HEK293 (cell line): ENCODE measurements around the gene ASTN2.
A peak's percentile ranks its signal among the peaks of the same experiment; 100 is the strongest.

ENCODE experiments used
- CTCF ChIA-PET: fragments of 350-600 bp; formaldehyde crosslinking; extraction: SDS; loops from one replicate; lab custom pipeline; 2021; ENCODE audit warnings: antibody characterized with exemption; lab: Yijun Ruan, JAX
- POLR2A ChIA-PET: fragments of 300-600 bp; formaldehyde crosslinking; extraction: SDS; loops from one replicate; lab custom pipeline; 2020; ENCODE audit warnings: antibody characterized with exemption, inconsistent platforms; lab: Yijun Ruan, JAX
- H3K27ac ChIP-seq: fragments of 200-500 bp; sonication (Bioruptor generic); 2 replicates; pipeline ENCODE4 v1.5.1; 2014; ENCODE audit warnings: low read depth, low read length, control low read depth, inconsistent platforms; ENCODE audit errors: extremely low read depth
- H3K36me3 ChIP-seq, 2 experiments: fragments of 200-500 bp in 1 of 2; sonication (Bioruptor generic) in 1 of 2; 1 replicate in 1 of 2; 2 replicates in 1 of 2; pipeline ENCODE4 v1.5.1; 2014 to 2017; ENCODE audit warnings: inconsistent platforms in 2 of 2, low read length in 2 of 2; ENCODE audit not compliant: control insufficient read depth in 2 of 2, insufficient read depth in 1 of 2
- H3K4me1 ChIP-seq: fragments of 200-500 bp; sonication (Bioruptor generic); 2 replicates; pipeline ENCODE4 v1.5.1; 2014; ENCODE audit warnings: mild to moderate bottlenecking, low read length, inconsistent platforms; ENCODE audit not compliant: control insufficient read depth, insufficient read depth
- H3K4me3 ChIP-seq: 2 replicates; pipeline ENCODE4 v1.5.1; 2011; ENCODE audit warnings: low read depth, mild to moderate bottlenecking, control low read depth, low read length, moderate library complexity
- H3K9me3 ChIP-seq: fragments of 200-500 bp; sonication (Bioruptor generic); 2 replicates; pipeline ENCODE4 v1.5.1; 2014; ENCODE audit warnings: low read depth, low read length, inconsistent platforms; ENCODE audit not compliant: control insufficient read depth, insufficient read depth
- ATF2 ChIP-seq: fragments of 450-650 bp; formaldehyde crosslinking; IDR thresholded peaks from 2 replicates; pipeline ENCODE4 v1.5.1; 2016; ENCODE audit warnings: missing biosample characterization, missing genetic modification characterization, low read depth
- BCL11B ChIP-seq: fragments of 450-650 bp; formaldehyde crosslinking; IDR thresholded peaks from 2 replicates; pipeline ENCODE4 v1.5.1; 2016; ENCODE audit warnings: low read depth, missing biosample characterization, missing genetic modification characterization
- EGR2 ChIP-seq: fragments of 450-650 bp; formaldehyde crosslinking; IDR thresholded peaks from 2 replicates; pipeline ENCODE4 v1.5.1; 2016; ENCODE audit warnings: low read depth, missing biosample characterization, missing genetic modification characterization
- GLIS1 ChIP-seq: fragments of 450-650 bp; formaldehyde crosslinking; IDR thresholded peaks from 2 replicates; pipeline ENCODE4 v1.5.1; 2016; ENCODE audit warnings: missing biosample characterization, missing genetic modification characterization
- SCRT1 ChIP-seq: fragments of 450-650 bp; formaldehyde crosslinking; IDR thresholded peaks from 2 replicates; pipeline ENCODE4 v1.5.1; 2016; ENCODE audit warnings: missing biosample characterization, missing genetic modification characterization, borderline replicate concordance
- ZBTB10 ChIP-seq: fragments of 450-650 bp; formaldehyde crosslinking; IDR thresholded peaks from 2 replicates; pipeline ENCODE4 v1.5.1; 2016; ENCODE audit warnings: missing biosample characterization, missing genetic modification characterization
- ZNF239 ChIP-seq: fragments of 450-650 bp; formaldehyde crosslinking; IDR thresholded peaks from 2 replicates; pipeline ENCODE4 v1.5.1; 2016; ENCODE audit warnings: missing biosample characterization, missing genetic modification characterization
- ZNF302 ChIP-seq: fragments of 450-650 bp; formaldehyde crosslinking; IDR thresholded peaks from 2 replicates; pipeline ENCODE4 v1.5.1; 2016; ENCODE audit warnings: missing biosample characterization, missing genetic modification characterization, low read depth
- ZSCAN16 ChIP-seq: fragments of 450-650 bp; formaldehyde crosslinking; IDR thresholded peaks from 2 replicates; pipeline ENCODE4 v1.5.1; 2016; ENCODE audit warnings: missing biosample characterization, missing genetic modification characterization
- TF ChIP-seq, protein P1 (sequence below): fragments of 450-650 bp; formaldehyde crosslinking; IDR thresholded peaks from 2 replicates; pipeline ENCODE4 v1.5.1; 2016; ENCODE audit warnings: missing biosample characterization, missing genetic modification characterization
- TF ChIP-seq, protein P2 (sequence below): fragments of 450-650 bp; formaldehyde crosslinking; IDR thresholded peaks from 2 replicates; pipeline ENCODE4 v1.5.1; 2016; ENCODE audit warnings: missing biosample characterization, missing genetic modification characterization, low read depth
- TF ChIP-seq, protein P3 (sequence below): fragments of 450-650 bp; formaldehyde crosslinking; IDR thresholded peaks from 2 replicates; pipeline ENCODE4 v1.5.1; 2016; ENCODE audit warnings: missing biosample characterization, missing genetic modification characterization, borderline replicate concordance
- TF ChIP-seq, protein P4 (sequence below): fragments of 450-650 bp; formaldehyde crosslinking; IDR thresholded peaks from 2 replicates; pipeline ENCODE4 v1.5.1; 2017; ENCODE audit warnings: missing biosample characterization, mild to moderate bottlenecking, missing genetic modification characterization, moderate library complexity

Gene ASTN2

DNA sequence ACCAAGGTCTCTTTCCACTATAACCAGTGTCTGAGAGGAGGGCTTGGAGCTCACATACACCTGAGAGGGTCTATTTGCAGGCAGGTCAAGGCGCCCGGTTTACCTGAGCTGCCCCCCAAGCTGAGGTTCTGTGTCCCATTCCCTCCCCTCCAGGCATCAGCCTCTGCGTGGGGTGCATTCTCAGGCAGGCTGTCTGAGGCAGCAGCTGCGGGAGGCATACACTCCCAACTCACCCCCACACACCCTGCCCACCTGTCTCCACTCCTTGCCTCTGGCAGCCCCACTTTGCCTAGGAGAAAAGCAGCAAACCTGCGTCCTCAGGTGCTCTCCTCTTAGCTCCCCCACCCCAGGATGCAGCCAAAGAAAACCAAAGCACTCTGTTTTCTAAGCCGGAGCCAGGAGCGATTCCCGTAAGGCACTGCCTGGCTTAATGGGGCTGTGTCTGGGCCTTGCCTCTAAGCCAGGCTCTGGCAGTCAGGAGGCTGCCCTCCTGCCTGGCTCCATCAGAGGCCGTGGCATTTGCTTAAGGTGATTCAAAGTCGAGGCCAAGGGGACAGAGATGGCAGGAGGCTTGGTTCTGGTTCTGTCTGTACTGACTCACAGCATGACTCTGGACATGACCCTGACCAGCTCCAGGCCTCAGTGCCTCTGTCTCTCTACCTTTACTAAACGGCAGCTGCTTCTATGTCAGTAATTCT is 867.0 kb downstream of the ASTN2 start:
- ChIA-PET POLR2A (no interaction called here), CTCF (interaction anchor here (0.8 kb wide), 1 partner anchor 399 kb away, joined by 3 read pairs; no protein-coding TSS in a partner anchor)
- TF ChIP-seq, protein P1, sequence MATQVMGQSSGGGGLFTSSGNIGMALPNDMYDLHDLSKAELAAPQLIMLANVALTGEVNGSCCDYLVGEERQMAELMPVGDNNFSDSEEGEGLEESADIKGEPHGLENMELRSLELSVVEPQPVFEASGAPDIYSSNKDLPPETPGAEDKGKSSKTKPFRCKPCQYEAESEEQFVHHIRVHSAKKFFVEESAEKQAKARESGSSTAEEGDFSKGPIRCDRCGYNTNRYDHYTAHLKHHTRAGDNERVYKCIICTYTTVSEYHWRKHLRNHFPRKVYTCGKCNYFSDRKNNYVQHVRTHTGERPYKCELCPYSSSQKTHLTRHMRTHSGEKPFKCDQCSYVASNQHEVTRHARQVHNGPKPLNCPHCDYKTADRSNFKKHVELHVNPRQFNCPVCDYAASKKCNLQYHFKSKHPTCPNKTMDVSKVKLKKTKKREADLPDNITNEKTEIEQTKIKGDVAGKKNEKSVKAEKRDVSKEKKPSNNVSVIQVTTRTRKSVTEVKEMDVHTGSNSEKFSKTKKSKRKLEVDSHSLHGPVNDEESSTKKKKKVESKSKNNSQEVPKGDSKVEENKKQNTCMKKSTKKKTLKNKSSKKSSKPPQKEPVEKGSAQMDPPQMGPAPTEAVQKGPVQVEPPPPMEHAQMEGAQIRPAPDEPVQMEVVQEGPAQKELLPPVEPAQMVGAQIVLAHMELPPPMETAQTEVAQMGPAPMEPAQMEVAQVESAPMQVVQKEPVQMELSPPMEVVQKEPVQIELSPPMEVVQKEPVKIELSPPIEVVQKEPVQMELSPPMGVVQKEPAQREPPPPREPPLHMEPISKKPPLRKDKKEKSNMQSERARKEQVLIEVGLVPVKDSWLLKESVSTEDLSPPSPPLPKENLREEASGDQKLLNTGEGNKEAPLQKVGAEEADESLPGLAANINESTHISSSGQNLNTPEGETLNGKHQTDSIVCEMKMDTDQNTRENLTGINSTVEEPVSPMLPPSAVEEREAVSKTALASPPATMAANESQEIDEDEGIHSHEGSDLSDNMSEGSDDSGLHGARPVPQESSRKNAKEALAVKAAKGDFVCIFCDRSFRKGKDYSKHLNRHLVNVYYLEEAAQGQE (tag by site-specific recombination) = no peak
- 0 out of 2 replicates have a peak, but pooled peaks have one; percentile 12 for TF ChIP-seq EGR2

GRCh38 chr9:116546711-116547581 is 867.9 kb downstream of the ASTN2 start:
- H3K36me3 ChIP-seq = no peaks in the 10 kb centered on the region
- H3K4me3 ChIP-seq = no peak overlapping the region
- ChIA-PET CTCF (interaction anchor here (0.6 kb wide), 1 partner anchor 9 kb away, joined by 3 read pairs; no protein-coding TSS in a partner anchor), POLR2A (no interaction called here)
- no peak overlapping the region for H3K27ac ChIP-seq
- TF ChIP-seq ATF2 (tag by site-specific recombination) (no peak), BCL11B (tag by site-specific recombination) (no peak), ZSCAN16 (tag by site-specific recombination) (no peak), ZNF239 (no peak), ZNF302 (tag by site-specific recombination) (no peak), SCRT1 (tag by site-specific recombination) (no peak), GLIS1 (no peak), ZBTB10 (no peak)
- TF ChIP-seq, protein P2, sequence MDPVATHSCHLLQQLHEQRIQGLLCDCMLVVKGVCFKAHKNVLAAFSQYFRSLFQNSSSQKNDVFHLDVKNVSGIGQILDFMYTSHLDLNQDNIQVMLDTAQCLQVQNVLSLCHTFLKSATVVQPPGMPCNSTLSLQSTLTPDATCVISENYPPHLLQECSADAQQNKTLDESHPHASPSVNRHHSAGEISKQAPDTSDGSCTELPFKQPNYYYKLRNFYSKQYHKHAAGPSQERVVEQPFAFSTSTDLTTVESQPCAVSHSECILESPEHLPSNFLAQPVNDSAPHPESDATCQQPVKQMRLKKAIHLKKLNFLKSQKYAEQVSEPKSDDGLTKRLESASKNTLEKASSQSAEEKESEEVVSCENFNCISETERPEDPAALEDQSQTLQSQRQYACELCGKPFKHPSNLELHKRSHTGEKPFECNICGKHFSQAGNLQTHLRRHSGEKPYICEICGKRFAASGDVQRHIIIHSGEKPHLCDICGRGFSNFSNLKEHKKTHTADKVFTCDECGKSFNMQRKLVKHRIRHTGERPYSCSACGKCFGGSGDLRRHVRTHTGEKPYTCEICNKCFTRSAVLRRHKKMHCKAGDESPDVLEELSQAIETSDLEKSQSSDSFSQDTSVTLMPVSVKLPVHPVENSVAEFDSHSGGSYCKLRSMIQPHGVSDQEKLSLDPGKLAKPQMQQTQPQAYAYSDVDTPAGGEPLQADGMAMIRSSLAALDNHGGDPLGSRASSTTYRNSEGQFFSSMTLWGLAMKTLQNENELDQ (tag by site-specific recombination) = no peak
- TF ChIP-seq, protein P3, sequence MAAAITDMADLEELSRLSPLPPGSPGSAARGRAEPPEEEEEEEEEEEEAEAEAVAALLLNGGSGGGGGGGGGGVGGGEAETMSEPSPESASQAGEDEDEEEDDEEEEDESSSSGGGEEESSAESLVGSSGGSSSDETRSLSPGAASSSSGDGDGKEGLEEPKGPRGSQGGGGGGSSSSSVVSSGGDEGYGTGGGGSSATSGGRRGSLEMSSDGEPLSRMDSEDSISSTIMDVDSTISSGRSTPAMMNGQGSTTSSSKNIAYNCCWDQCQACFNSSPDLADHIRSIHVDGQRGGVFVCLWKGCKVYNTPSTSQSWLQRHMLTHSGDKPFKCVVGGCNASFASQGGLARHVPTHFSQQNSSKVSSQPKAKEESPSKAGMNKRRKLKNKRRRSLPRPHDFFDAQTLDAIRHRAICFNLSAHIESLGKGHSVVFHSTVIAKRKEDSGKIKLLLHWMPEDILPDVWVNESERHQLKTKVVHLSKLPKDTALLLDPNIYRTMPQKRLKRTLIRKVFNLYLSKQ (tag by site-specific recombination) = no peak
- TF ChIP-seq, protein P4, sequence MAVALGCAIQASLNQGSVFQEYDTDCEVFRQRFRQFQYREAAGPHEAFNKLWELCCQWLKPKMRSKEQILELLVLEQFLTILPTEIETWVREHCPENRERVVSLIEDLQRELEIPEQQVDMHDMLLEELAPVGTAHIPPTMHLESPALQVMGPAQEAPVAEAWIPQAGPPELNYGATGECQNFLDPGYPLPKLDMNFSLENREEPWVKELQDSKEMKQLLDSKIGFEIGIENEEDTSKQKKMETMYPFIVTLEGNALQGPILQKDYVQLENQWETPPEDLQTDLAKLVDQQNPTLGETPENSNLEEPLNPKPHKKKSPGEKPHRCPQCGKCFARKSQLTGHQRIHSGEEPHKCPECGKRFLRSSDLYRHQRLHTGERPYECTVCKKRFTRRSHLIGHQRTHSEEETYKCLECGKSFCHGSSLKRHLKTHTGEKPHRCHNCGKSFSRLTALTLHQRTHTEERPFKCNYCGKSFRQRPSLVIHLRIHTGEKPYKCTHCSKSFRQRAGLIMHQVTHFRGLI = no peak
- H3K9me3 ChIP-seq = no peaks in the 10 kb centered on the region
- H3K4me1 ChIP-seq = no peaks in the 10 kb centered on the region

More for the DNA sequence above, 867.0 kb downstream of the ASTN2 start:
- Histone ChIP-seq H3K4me3 (no peak overlapping the region), H3K36me3 (no peaks in the 10 kb centered on the region), H3K9me3 (no peaks in the 10 kb centered on the region), H3K27ac (no peak overlapping the region), H3K4me1 (no peaks in the 10 kb centered on the region)
